K562 (cell line): ENCODE results near the gene SNX25. TPM values are rescaled to one million over a fixed set of nuclear protein-coding genes. Genes with fewer than 3 reads are reported as not detected.

ENCODE experiments used
- ARID1B ChIP-seq: fragments of 450-650 bp; IDR thresholded peaks from 2 replicates; pipeline ENCODE4 v1.6.1; 2016; ENCODE audit warnings: antibody characterized with exemption, mild to moderate bottlenecking, inconsistent platforms
- E2F3 ChIP-seq: fragments of 250-450 bp; sonication (Bioruptor Pico); IDR thresholded peaks from 2 replicates; pipeline ENCODE4 v1.4.0; 2020; ENCODE audit warnings: mild to moderate bottlenecking
- EP300 ChIP-seq: IDR thresholded peaks from 2 replicates; pipeline ENCODE4 v1.6.1; 2012; ENCODE audit warnings: low read length, improper control_type of control experiment
- GTF2F1 ChIP-seq: IDR thresholded peaks from 2 replicates; pipeline ENCODE4 v1.6.1; 2011; ENCODE audit warnings: low read depth, low read length, improper control_type of control experiment
- IFI16 ChIP-seq: fragments of 250-450 bp; sonication (Bioruptor Pico); IDR thresholded peaks from 2 replicates; pipeline ENCODE4 v2.1.2; 2022; ENCODE audit warnings: mild to moderate bottlenecking, inconsistent platforms
- SMARCA4 ChIP-seq: fragments of 450-650 bp; IDR thresholded peaks from 2 replicates; pipeline ENCODE4 v1.6.1; 2016
- TEAD4 ChIP-seq, 2 experiments: sonication (generic) in 1 of 2; formaldehyde crosslinking in 1 of 2; IDR thresholded peaks; 2 replicates each; pipeline versions ENCODE4 v1.6.1 to v1.8.0; 2012 to 2022; ENCODE audit warnings: borderline replicate concordance in 1 of 2, inconsistent platforms in 1 of 2, low read length in 1 of 2, mild to moderate bottlenecking in 1 of 2, missing genetic modification reagents in 1 of 2
- polyA plus RNA-seq, 8 experiments: library from polyadenylated mRNA; depleted of rRNA in 4 of 8; stranded (reverse) in 5 of 8; unstranded in 3 of 8; fragments of >200 nt; fragmentation: Nextera tagmentation in 2 of 8; fragmentation: Illumina TruSeq in 1 of 8; extraction: Ambion mirVana in 2 of 8; extraction: Trizol in 1 of 8; gene quantifications; 2 replicates each; pipeline versions ENCODE4 v1.2.1 to v1.2.3, GENCODE V29; 2011 to 2014; ENCODE audit warnings: inconsistent platforms in 1 of 8, missing spikeins in 1 of 8
- total RNA-seq, 7 experiments: library from RNA; depleted of rRNA in 6 of 7; stranded (reverse); fragments of >200 nt in 6 of 7; fragmentation: Illumina TruSeq in 2 of 7; extraction: Trizol in 2 of 7; gene quantifications; 2 replicates each; pipeline versions ENCODE4 v1.2.1 to v1.2.3, GENCODE V29; 2011 to 2021; ENCODE audit warnings: low replicate concordance in 1 of 7
- TF ChIP-seq, protein P1 (sequence below), 2 experiments: fragments of 450-650 bp in 1 of 2; sonication (generic) in 1 of 2; formaldehyde crosslinking in 1 of 2; IDR thresholded peaks in 1 of 2; conservative IDR thresholded peaks in 1 of 2; 2 replicates each; pipeline versions ENCODE4 v1.6.1 to v1.8.1; 2016 to 2023; ENCODE audit warnings: mild to moderate bottlenecking in 2 of 2, moderate library complexity in 2 of 2, inconsistent platforms in 1 of 2, missing genetic modification reagents in 1 of 2
- TF ChIP-seq, protein P2 (sequence below): IDR thresholded peaks from 2 replicates; pipeline ENCODE4 v1.6.1; 2016; ENCODE audit warnings: missing genetic modification characterization, missing compliant biosample characterization
- TF ChIP-seq, protein P3 (sequence below): sonication (generic); formaldehyde crosslinking; IDR thresholded peaks from 2 replicates; pipeline ENCODE4 v1.8.0; 2023; ENCODE audit warnings: missing genetic modification reagents, mild to moderate bottlenecking, borderline replicate concordance
- TF ChIP-seq, protein P4 (sequence below): fragments of 450-650 bp; IDR thresholded peaks from 2 replicates; pipeline ENCODE4 v1.6.1; 2016; ENCODE audit warnings: missing biosample characterization, missing genetic modification characterization
- TF ChIP-seq, protein P5 (sequence below): fragments of 200-800 bp; sonication (Bioruptor generic); IDR thresholded peaks from 2 replicates; pipeline ENCODE4 v1.6.1; 2017; ENCODE audit warnings: missing genetic modification characterization, missing compliant biosample characterization

SNX25 gene
- total and polyA plus RNA-seq, 9 of the 15 experiments (the other 6 are each of a cell fraction or from before 2014, with no cell fraction given), result 2.5 to 23.4 (median 13.3) TPM

DNA sequence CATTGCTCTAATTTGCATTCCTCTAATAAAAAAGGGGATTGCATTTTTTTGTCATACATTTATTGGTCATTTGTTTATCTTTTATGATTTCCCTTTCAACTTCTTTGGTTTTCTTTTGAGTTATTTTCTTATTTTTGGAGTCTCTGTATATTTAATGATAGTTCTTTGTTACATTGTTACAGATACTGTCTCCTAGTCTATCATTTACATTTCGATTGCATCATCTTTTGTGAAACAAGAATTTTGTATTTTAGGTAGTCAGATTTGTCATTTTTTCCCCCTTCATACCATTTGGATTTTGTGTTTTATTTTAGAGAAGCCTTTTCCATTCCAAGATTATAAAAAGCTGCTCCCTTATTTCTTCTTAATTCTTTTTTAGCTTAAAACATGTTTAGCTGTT is 37.1 kb downstream of the SNX25 start (continued):
- TF ChIP-seq, protein P1, sequence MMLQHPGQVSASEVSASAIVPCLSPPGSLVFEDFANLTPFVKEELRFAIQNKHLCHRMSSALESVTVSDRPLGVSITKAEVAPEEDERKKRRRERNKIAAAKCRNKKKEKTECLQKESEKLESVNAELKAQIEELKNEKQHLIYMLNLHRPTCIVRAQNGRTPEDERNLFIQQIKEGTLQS (IDR thresholded peaks at IDR 0.05), result peak; percentile 98
- TF ChIP-seq, protein P1 (CRISPR knock-in tag; conservative IDR thresholded peaks at IDR 0.05), result no peak
- TF ChIP-seq EP300 (peak; percentile 21; the same call in 1 of the 2 replicates), TEAD4 (IDR thresholded peaks at IDR 0.05; ENCODE audit: low read length) (no peak), TEAD4 (CRISPR knock-in tag; IDR thresholded peaks at IDR 0.05; ENCODE audit: borderline replicate concordance) (no peak), GTF2F1 (no peak), ARID1B (peak; percentile 51), SMARCA4 (peak; percentile 48; the same call in 1 of the 2 replicates), E2F3 (CRISPR knock-in tag) (no peak), IFI16 (no peak)
- TF ChIP-seq, protein P2, sequence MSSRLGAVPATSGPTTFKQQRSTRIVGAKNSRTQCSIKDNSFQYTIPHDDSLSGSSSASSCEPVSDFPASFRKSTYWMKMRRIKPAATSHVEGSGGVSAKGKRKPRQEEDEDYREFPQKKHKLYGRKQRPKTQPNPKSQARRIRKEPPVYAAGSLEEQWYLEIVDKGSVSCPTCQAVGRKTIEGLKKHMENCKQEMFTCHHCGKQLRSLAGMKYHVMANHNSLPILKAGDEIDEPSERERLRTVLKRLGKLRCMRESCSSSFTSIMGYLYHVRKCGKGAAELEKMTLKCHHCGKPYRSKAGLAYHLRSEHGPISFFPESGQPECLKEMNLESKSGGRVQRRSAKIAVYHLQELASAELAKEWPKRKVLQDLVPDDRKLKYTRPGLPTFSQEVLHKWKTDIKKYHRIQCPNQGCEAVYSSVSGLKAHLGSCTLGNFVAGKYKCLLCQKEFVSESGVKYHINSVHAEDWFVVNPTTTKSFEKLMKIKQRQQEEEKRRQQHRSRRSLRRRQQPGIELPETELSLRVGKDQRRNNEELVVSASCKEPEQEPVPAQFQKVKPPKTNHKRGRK, result 0 out of 2 replicates have a peak, but pooled peaks have one; percentile 51
- TF ChIP-seq, protein P3, sequence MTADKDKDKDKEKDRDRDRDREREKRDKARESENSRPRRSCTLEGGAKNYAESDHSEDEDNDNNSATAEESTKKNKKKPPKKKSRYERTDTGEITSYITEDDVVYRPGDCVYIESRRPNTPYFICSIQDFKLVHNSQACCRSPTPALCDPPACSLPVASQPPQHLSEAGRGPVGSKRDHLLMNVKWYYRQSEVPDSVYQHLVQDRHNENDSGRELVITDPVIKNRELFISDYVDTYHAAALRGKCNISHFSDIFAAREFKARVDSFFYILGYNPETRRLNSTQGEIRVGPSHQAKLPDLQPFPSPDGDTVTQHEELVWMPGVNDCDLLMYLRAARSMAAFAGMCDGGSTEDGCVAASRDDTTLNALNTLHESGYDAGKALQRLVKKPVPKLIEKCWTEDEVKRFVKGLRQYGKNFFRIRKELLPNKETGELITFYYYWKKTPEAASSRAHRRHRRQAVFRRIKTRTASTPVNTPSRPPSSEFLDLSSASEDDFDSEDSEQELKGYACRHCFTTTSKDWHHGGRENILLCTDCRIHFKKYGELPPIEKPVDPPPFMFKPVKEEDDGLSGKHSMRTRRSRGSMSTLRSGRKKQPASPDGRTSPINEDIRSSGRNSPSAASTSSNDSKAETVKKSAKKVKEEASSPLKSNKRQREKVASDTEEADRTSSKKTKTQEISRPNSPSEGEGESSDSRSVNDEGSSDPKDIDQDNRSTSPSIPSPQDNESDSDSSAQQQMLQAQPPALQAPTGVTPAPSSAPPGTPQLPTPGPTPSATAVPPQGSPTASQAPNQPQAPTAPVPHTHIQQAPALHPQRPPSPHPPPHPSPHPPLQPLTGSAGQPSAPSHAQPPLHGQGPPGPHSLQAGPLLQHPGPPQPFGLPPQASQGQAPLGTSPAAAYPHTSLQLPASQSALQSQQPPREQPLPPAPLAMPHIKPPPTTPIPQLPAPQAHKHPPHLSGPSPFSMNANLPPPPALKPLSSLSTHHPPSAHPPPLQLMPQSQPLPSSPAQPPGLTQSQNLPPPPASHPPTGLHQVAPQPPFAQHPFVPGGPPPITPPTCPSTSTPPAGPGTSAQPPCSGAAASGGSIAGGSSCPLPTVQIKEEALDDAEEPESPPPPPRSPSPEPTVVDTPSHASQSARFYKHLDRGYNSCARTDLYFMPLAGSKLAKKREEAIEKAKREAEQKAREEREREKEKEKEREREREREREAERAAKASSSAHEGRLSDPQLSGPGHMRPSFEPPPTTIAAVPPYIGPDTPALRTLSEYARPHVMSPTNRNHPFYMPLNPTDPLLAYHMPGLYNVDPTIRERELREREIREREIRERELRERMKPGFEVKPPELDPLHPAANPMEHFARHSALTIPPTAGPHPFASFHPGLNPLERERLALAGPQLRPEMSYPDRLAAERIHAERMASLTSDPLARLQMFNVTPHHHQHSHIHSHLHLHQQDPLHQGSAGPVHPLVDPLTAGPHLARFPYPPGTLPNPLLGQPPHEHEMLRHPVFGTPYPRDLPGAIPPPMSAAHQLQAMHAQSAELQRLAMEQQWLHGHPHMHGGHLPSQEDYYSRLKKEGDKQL, result no peak
- TF ChIP-seq, protein P4, sequence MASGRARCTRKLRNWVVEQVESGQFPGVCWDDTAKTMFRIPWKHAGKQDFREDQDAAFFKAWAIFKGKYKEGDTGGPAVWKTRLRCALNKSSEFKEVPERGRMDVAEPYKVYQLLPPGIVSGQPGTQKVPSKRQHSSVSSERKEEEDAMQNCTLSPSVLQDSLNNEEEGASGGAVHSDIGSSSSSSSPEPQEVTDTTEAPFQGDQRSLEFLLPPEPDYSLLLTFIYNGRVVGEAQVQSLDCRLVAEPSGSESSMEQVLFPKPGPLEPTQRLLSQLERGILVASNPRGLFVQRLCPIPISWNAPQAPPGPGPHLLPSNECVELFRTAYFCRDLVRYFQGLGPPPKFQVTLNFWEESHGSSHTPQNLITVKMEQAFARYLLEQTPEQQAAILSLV (tag), result peak; percentile 93
- TF ChIP-seq, protein P5, sequence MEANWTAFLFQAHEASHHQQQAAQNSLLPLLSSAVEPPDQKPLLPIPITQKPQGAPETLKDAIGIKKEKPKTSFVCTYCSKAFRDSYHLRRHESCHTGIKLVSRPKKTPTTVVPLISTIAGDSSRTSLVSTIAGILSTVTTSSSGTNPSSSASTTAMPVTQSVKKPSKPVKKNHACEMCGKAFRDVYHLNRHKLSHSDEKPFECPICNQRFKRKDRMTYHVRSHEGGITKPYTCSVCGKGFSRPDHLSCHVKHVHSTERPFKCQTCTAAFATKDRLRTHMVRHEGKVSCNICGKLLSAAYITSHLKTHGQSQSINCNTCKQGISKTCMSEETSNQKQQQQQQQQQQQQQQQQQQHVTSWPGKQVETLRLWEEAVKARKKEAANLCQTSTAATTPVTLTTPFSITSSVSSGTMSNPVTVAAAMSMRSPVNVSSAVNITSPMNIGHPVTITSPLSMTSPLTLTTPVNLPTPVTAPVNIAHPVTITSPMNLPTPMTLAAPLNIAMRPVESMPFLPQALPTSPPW (CRISPR knock-in tag), result no peak
